CD14-positive monocyte (primary cell): ENCODE results near the gene GPC6. TPM values are rescaled to one million over a fixed set of nuclear protein-coding genes. Genes with fewer than 3 reads are reported as not detected.

Experiments
- DNase-seq, 3 donors: peaks; one replicate each; pipeline ENCODE4 v3.0.0-alpha.2; 2011 to 2022
- H2AFZ ChIP-seq: 2 replicates; pipeline ENCODE4 v1.6.0; 2012; ENCODE audit warnings: mild to moderate bottlenecking, low read depth, low read length, inconsistent platforms; ENCODE audit not compliant: insufficient read depth, poor library complexity, severe bottlenecking
- H3K27ac ChIP-seq, 2 donors: 1 replicate in 1 of 2; 2 replicates in 1 of 2; pipeline ENCODE4 v1.5.1; 2012 to 2013; ENCODE audit warnings: low read length in 2 of 2, control low read depth in 1 of 2, inconsistent platforms in 1 of 2, low read depth in 1 of 2, mild to moderate bottlenecking in 1 of 2
- H3K27me3 ChIP-seq, 2 donors: one replicate each; pipeline versions ENCODE4 v1.6.0 to v1.6.1; 2011 to 2013; ENCODE audit warnings: low read length in 2 of 2; ENCODE audit not compliant: control insufficient read depth in 2 of 2, insufficient read depth in 2 of 2
- H3K36me3 ChIP-seq, 2 donors: replicated peaks in 1 of 2; 1 replicate in 1 of 2; 2 replicates in 1 of 2; pipeline versions ENCODE4 v1.5.1 to v1.6.1; 2012 to 2013; ENCODE audit warnings: low read length in 2 of 2, control low read depth in 1 of 2, inconsistent platforms in 1 of 2, mild to moderate bottlenecking in 1 of 2; ENCODE audit not compliant: insufficient read depth in 2 of 2, control insufficient read depth in 1 of 2
- H3K4me1 ChIP-seq, 2 donors: 1 replicate in 1 of 2; 2 replicates in 1 of 2; pipeline versions ENCODE4 v1.5.1 to v1.6.1; 2012 to 2013; ENCODE audit warnings: low read length in 2 of 2, control low read depth in 1 of 2, inconsistent platforms in 1 of 2, mild to moderate bottlenecking in 1 of 2, moderate library complexity in 1 of 2; ENCODE audit not compliant: insufficient read depth in 2 of 2, control insufficient read depth in 1 of 2
- H3K4me2 ChIP-seq: replicated peaks from 2 replicates; pipeline ENCODE3; 2012; ENCODE audit warnings: low read length, moderate library complexity, mild to moderate bottlenecking; ENCODE audit not compliant: poor library complexity, severe bottlenecking; ENCODE audit errors: extremely low read depth
- H3K4me3 ChIP-seq, 3 experiments: fragments of 200-600 bp in 1 of 3; sonication (generic) in 1 of 3; replicated peaks in 1 of 3; 1 replicate in 2 of 3; 2 replicates in 1 of 3; pipeline ENCODE4 v1.5.1; 2011 to 2013; ENCODE audit warnings: low read length in 3 of 3, mild to moderate bottlenecking in 3 of 3, control low read depth in 2 of 3, low read depth in 2 of 3, inconsistent platforms in 1 of 3, moderate library complexity in 1 of 3
- H3K79me2 ChIP-seq: 2 replicates; pipeline ENCODE4 v1.6.0; 2012; ENCODE audit warnings: mild to moderate bottlenecking, control low read depth, inconsistent platforms, low read length, moderate library complexity; ENCODE audit not compliant: insufficient read depth
- H3K9ac ChIP-seq: 2 replicates; pipeline ENCODE4 v1.6.0; 2017; ENCODE audit warnings: low read length, mild to moderate bottlenecking; ENCODE audit not compliant: insufficient read depth, poor library complexity, severe bottlenecking
- H3K9me3 ChIP-seq, 2 donors: replicated peaks in 1 of 2; 1 replicate in 1 of 2; 2 replicates in 1 of 2; pipeline versions ENCODE4 v1.5.1 to v1.6.1; 2012 to 2013; ENCODE audit warnings: low read length in 2 of 2, control low read depth in 1 of 2; ENCODE audit not compliant: control insufficient read depth in 1 of 2, insufficient read depth in 1 of 2
- H4K20me1 ChIP-seq: 2 replicates; pipeline ENCODE4 v1.6.0; 2012; ENCODE audit warnings: mild to moderate bottlenecking, low read length, control low read depth, moderate library complexity; ENCODE audit not compliant: insufficient read depth
- H3K27ac Mint-ChIP-seq, 7 donors: one replicate each; pipeline ENCODE4 v1.8.0; 2020; ENCODE audit warnings: mild to moderate bottlenecking in 7 of 7, mixed read lengths in 7 of 7, moderate library complexity in 6 of 7, inconsistent platforms in 2 of 7
- H3K27me3 Mint-ChIP-seq, 3 donors: one replicate each; pipeline ENCODE4 v1.8.0; 2021 to 2022; ENCODE audit warnings: low read depth in 3 of 3, mild to moderate bottlenecking in 3 of 3, mixed read lengths in 3 of 3, moderate library complexity in 3 of 3, inconsistent platforms in 1 of 3
- H3K36me3 Mint-ChIP-seq, 2 donors: one replicate each; pipeline ENCODE4 v1.8.0; 2020; ENCODE audit warnings: mixed read lengths in 2 of 2, inconsistent platforms in 1 of 2, mild to moderate bottlenecking in 1 of 2
- H3K4me1 Mint-ChIP-seq: one replicate; pipeline ENCODE4 v1.8.0; 2020; ENCODE audit warnings: mild to moderate bottlenecking, mixed read lengths
- H3K4me3 Mint-ChIP-seq, 2 donors: one replicate each; pipeline ENCODE4 v1.8.0; 2020; ENCODE audit warnings: mild to moderate bottlenecking in 2 of 2, mixed read lengths in 2 of 2, moderate library complexity in 1 of 2
- H3K9me3 Mint-ChIP-seq, 7 donors: one replicate each; pipeline ENCODE4 v1.8.0; 2020 to 2022; ENCODE audit warnings: mixed read lengths in 7 of 7, mild to moderate bottlenecking in 6 of 7, moderate library complexity in 6 of 7, inconsistent platforms in 2 of 7
- WGBS: methylation state at CpG from one replicate; pipeline ENCODE4 v1.1.5; 2013; ENCODE audit warnings: missing lambda C conversion rate; ENCODE audit not compliant: insufficient coverage; 5-methylcytosine and 5-hydroxymethylcytosine counted together
- intact Hi-C, 2 donors: fragments of 100-400 bp; cut with micrococcal nuclease; formaldehyde crosslinking; loops; one replicate each; pipeline versions ENCODE4 v1.15.0 to v1.15.1; 2023
- polyA plus RNA-seq, 3 donors: library from polyadenylated mRNA; depleted of rRNA in 1 of 3; unstranded in 2 of 3; stranded (reverse) in 1 of 3; fragments of 300-500 nt in 2 of 3; fragments of >200 nt in 1 of 3; fragmentation: Illumina TruSeq in 2 of 3; gene quantifications; 1 replicate in 2 of 3; 2 replicates in 1 of 3; pipeline ENCODE4 v1.2.3, GENCODE V29; 2012 to 2021
- TF ChIP-seq, protein P1 (sequence below): fragments of 200-600 bp; IDR thresholded peaks from one replicate; pipeline ENCODE4 v1.8.0; 2022; ENCODE audit warnings: antibody characterized with exemption, mild to moderate bottlenecking

The GPC6 gene
- polyA plus RNA-seq, 3 donors = not detected

DNA sequence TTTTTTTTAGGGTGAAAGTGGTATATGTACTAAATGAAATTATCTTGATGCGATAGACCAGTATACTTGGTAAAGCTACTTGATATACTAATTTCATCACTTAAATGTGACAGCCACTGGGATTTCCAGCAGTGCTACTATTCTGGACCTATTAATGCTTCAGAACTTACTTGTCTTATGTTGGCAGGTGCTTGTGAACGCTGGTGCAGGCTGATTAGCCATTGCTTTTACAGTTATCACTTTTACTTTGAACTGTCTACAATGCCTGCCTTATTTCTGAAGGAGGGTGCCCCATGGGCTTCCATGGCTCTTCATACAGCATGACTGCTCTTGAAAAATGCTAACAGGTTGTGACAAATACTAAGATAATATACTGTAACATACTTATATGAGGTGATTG lies 294.7 kb downstream of the GPC6 start:
- no peak overlapping the region for H3K27ac ChIP-seq
- Mint-ChIP-seq H3K9me3 (peaks cover 0 to 3% (median 0%) of the 10 kb centered on the region in 7 donors), H3K27me3 (no peaks in the 10 kb centered on the region), H3K4me1 (no peaks in the 10 kb centered on the region), H3K4me3 (no peak overlapping the region), H3K27ac (no peak overlapping the region), H3K36me3 (no peaks in the 10 kb centered on the region)
- intact Hi-C loops = no loop called here
- no peaks in the 10 kb centered on the region for H3K4me1 ChIP-seq
- H3K9me3 ChIP-seq = no peaks in the 10 kb centered on the region
- no peak overlapping the region for H3K4me3 ChIP-seq
- no peak overlapping the region for H2AFZ ChIP-seq
- WGBS = 50% methylated on average over 1 of the region's 2 CpGs
- H3K27me3 ChIP-seq = no peaks in the 10 kb centered on the region
- H3K4me2 ChIP-seq = no peak overlapping the region
- no peaks in the 10 kb centered on the region for H4K20me1 ChIP-seq
- no peak overlapping the region for H3K9ac ChIP-seq
- H3K79me2 ChIP-seq = no peaks in the 10 kb centered on the region
- TF ChIP-seq, protein P1, sequence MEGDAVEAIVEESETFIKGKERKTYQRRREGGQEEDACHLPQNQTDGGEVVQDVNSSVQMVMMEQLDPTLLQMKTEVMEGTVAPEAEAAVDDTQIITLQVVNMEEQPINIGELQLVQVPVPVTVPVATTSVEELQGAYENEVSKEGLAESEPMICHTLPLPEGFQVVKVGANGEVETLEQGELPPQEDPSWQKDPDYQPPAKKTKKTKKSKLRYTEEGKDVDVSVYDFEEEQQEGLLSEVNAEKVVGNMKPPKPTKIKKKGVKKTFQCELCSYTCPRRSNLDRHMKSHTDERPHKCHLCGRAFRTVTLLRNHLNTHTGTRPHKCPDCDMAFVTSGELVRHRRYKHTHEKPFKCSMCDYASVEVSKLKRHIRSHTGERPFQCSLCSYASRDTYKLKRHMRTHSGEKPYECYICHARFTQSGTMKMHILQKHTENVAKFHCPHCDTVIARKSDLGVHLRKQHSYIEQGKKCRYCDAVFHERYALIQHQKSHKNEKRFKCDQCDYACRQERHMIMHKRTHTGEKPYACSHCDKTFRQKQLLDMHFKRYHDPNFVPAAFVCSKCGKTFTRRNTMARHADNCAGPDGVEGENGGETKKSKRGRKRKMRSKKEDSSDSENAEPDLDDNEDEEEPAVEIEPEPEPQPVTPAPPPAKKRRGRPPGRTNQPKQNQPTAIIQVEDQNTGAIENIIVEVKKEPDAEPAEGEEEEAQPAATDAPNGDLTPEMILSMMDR = no peak
- H3K36me3 ChIP-seq = no peaks in the 10 kb centered on the region
- no peak for DNase-seq

DNA sequence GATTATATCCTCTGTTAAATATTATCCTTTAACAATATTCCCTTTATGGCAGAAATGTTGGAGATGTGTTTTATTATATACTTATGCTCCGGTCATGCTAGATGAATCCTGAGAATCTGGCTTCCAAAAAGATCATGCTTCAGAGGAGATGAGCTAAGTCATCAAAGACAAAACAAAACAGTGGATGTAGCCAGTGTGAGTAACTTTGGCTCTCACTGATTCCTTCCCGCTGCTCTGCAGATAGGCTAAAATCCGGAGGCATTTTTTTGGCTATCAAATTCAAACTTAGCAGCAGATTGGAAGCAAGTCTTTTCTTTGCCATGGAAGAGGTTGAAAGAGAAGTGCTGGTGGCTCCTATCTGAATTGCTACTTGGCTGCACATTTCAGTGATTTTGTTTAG lies 295.9 kb downstream of the GPC6 start:
- Histone ChIP-seq H3K79me2 (no peaks in the 10 kb centered on the region), H3K9me3 (no peaks in the 10 kb centered on the region), H3K9ac (no peak overlapping the region), H2AFZ (no peak overlapping the region), H3K27ac (no peak overlapping the region), H3K4me2 (no peak overlapping the region), H3K36me3 (no peaks in the 10 kb centered on the region), H3K4me1 (no peaks in the 10 kb centered on the region), H4K20me1 (no peaks in the 10 kb centered on the region), H3K27me3 (no peaks in the 10 kb centered on the region), H3K4me3 (no peak overlapping the region)
- Mint-ChIP-seq H3K4me3 (no peak overlapping the region), H3K4me1 (no peaks in the 10 kb centered on the region), H3K27me3 (no peaks in the 10 kb centered on the region), H3K27ac (no peak overlapping the region), H3K9me3 (peaks cover 0 to 3% (median 0%) of the 10 kb centered on the region in 7 donors), H3K36me3 (no peaks in the 10 kb centered on the region)
- TF ChIP-seq, protein P1 = no peak
- no peak for DNase-seq
- 96% methylated on average over 3 of the region's 3 CpGs for WGBS
- intact Hi-C loops = no loop called here
